HG03342 (cell line): ENCODE measurements around the gene ELFN2.
"Not testable (repeated sequence)": the region's sequence is repeated elsewhere in the genome, so short reads cannot be mapped to it uniquely, and the experiment has no call there.

Experiments
- ATAC-seq: cut with Tn5 transposase; IDR thresholded peaks from one replicate; pipeline ENCODE4 v1.9.1; 2021; ENCODE audit warnings: mild to moderate bottlenecking, moderate library complexity; ENCODE audit not compliant: unreplicated experiment

ELFN2 gene

DNA sequence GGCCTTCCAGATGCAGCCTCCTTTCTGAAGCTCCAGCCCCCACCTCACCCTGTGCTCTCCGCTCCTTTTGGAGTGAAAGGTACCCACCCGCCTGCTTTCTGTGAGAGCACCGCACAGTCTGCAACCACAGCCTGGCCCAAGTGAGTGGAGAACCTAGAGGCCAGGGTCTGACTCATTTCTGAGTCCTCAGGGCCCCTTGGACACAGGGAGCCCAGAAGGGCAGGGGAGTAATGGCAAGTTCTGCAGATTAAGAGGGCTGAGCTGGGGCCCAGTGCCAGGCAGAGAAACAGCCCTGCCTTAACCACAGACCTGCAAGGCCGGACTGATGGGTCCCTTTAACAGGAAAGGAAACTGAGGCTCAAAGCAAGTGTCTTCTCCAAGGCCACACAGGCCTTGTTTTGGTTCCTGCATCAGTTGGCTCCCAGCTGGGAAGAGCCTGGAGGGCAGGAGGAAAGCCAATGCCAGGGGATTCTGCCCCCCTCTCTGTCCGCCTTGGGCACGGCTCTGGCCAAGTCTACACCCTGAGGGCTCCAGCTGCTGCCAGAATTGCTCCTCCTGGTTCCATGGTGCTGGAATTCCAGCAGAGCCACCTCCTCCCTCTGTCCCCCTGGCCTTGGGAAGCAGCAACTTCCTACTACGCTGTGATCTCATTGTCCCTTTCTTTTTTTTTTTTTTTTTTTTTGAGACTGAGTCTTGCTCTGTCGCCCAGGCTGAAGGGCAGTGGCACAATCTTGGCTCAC is 89.9 kb downstream of the ELFN2 start:
- ATAC-seq, result no peak

DNA sequence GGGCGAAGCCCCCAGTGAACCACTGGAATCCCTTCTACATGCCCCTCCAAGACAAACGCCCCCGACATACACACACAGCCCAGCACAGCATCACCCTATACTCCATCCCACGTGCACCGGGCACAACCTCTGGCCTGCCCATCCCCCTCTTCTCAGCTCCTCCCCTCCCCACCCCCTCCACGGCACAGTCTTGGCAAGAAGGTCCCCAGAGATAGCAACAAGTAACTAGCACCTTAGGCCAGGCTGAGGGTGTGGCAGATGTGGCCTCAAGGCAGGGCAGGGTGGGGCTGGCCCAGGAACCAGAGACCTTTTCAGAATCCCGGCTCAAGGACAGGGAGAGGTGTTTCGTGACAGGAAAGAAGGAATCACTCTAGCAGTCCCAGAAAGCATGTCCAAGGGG is 90.7 kb downstream of the ELFN2 start:
- no peak for ATAC-seq

DNA sequence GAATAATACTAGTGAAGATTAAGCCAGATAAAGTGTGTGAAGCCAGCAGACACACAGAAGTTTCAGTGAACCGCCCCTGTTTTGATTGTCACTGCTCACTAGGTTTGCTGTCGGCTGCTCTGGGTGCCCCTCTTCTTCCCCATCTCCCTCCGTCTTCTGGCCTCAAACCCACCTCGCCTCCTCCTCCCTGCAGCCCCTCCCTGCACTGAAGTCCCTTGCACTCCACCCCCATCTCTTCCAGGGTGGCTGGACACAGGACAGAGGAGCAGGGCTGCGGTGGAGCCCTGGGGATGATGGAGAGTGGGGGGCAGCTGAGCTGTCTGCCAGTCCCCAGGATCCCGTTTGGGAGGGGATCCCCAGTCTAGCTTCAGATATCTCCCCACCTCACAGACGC is 91.5 kb downstream of the ELFN2 start:
- ATAC-seq, result no peak

DNA sequence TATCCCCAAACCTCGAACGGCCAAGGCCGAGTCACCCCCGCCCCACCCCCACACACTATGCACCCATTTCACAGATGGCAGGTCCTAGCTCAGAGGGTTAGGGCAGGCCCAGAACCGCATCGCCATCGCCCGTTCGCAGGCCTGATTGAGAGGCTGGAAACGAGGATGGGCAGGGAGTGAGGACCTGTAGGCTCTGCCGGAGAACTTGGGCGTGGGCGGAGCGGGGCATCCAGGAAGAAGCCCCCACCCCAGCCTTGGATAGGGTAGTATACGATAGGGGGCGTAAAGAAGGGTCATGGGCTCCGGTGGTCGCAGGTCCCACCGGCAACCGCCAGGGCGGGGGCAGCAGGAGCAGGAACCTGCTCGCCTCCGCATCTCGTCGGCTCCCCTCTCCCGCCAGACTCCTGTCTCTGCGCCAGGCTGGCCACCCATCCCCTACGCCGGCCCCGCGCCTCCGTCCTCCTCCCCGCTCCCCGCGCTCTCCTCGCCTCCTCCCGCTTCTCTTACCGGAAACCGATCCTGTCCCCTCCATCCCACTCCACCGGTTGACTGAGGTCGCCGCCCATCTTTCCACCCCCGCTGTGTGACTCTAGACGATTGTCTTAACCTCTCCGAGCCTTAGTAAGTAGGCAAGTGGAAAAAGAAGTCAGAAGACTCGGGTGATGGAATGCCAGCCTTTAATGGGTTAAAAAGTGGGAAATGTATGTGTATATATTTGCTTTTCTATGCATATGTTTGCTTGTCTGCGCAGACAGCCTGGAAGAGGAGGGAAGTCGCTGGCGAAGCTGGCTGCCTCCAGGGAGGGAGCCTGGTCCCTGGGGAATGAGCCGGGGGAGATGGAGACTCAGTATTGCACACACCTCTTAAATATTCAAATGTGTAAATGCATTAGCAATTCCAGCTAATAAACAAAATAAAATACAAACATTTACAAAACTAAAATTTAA is 92.1 kb downstream of the ELFN2 start:
- no peak for ATAC-seq

DNA sequence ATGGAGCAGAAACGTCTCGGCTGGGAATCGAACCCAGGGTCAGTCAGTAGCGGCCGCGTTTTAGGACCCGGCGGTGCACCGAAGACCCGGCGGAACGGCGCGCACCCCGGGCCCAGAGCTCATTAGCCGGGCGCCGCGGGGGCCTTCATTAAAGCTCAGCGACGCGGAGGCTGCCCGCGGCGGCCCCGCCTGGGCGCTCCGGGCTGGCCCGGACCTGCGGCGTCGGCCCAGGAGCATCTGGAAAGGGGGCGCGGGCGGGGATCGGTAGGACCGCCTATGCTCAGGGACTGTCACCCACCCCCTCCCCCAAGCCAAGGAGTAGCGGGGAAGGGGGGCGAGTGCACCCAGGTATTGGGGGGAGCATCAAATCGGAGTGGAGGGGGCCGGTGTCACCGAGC is 92.8 kb downstream of the ELFN2 start:
- no peak for ATAC-seq

DNA sequence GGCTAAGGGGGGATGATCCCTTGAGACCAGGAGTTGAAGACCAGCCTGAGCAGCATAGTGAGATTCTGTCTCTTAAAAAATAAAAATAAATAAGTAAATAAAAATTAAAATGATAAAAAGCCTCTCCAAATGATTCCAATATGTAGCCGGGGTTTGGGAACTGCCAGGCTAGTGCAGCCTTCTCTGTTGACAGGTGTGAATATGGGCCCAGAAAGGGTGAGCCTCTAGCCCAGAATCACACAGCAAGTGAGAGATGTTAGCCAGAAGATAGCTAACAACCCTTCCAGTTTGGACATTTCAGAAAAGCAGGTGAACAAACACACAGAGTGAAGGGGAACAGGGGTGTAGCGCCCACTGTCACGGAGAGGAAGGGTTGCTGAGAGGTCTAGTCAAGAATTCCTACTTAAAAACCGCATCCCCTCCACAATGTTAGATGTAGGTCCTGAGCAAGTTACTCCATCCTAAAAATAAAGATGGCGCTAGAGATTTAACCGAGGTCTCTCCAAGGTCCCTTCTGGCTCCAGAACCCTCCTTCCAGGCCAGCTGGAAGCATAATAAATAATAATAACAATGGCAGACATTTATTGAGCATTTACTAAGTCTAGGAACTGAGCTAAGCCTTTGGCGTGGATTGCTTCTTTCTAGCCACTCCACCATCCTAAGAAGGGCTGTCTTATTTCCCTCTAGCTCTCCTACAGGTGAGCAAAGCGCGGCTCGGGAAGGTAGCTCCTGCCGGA is 93.4 kb downstream of the ELFN2 start:
- no peak for ATAC-seq

DNA sequence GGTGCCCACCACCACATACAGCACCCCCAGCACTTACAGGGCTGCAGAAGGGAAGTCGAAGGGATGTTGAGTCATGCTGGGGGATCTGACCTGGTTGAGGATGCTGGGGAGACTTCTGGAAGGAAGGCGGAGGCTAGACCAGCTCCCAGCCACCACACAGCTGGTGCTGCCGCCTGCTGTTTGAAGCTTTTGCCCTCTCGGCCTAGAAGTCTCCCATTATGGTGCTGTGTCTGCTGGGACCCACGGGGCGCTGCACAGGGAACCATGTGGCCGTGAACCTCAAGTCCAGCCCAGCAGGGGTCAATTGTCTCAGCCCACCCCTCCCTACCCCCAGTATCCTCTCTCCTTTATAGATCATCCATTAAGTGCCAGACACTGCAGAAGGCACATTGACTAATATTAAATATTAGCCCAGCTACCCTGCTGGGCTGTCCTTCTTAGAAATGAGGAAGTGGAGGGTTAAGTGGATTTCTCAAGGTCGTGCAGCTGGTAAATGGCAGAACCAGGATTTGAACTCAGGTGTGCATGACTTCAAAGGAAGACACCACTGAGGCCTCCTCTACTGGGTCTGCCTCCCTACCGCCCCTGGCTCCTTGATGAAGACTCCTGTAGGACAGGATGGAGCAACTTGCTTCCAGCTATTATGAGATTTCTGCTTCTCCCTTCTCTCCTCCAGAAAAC is 95.3 kb downstream of the ELFN2 start:
- no peak for ATAC-seq

DNA sequence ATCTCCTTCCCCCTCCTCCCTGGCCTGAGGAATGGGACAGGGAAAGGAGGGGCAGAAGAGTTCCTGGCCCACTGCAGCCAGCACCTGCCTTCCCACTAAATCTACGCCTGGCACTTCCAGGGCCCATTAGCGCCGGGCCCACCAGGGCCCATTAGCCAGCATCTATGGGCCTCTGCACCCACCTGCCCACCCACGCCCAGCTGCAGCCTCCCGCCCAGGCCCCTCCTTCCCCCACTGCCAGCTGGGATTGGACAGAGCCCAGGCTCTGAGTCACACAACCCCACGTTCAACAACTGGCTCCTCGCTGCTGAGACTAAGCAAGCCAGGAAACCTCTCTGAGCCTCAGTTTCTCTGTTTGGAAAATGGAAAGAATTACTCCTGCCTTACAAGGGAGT is 96.2 kb downstream of the ELFN2 start:
- ATAC-seq, result no peak

DNA sequence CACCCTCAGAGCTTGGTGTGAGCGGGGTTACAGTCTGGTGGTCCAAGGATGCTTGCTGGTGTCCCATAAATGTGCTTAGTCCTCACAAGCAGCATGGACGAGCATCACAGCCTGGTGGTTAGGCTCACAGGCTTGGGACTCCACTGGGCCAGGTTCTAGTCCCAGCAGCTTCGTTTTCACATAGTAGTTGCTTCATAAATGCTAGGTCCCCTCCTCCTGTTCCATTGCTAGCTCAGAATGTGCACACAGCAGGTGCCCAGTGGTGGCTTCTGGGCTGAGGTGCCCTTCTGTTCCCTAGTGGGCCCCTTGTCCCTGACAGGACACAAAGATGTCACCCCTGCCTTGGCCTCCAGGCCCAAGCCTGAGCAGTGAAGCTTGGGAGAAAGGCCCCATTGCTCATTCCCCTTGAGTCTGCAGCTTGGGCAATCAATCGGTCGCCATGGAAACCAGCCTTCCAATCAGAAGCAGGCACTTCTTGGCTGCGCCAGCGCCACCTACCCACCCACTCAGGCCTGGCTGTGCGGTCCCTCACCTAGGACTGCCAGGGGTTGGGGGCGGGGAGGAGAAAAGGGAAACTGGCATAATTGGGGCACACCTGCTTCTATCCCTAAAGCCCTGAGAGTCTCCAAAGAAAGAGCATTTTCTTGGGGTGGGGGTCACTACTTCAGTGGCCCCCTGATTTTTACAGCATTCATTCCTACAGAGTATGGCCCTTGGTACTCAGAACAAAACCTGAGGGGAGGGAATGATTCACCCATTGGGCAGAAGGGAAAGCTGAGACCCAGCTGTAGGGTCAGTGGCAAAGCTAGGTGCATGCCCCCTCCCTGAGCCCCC is 96.9 kb downstream of the ELFN2 start:
- no peak for ATAC-seq

DNA sequence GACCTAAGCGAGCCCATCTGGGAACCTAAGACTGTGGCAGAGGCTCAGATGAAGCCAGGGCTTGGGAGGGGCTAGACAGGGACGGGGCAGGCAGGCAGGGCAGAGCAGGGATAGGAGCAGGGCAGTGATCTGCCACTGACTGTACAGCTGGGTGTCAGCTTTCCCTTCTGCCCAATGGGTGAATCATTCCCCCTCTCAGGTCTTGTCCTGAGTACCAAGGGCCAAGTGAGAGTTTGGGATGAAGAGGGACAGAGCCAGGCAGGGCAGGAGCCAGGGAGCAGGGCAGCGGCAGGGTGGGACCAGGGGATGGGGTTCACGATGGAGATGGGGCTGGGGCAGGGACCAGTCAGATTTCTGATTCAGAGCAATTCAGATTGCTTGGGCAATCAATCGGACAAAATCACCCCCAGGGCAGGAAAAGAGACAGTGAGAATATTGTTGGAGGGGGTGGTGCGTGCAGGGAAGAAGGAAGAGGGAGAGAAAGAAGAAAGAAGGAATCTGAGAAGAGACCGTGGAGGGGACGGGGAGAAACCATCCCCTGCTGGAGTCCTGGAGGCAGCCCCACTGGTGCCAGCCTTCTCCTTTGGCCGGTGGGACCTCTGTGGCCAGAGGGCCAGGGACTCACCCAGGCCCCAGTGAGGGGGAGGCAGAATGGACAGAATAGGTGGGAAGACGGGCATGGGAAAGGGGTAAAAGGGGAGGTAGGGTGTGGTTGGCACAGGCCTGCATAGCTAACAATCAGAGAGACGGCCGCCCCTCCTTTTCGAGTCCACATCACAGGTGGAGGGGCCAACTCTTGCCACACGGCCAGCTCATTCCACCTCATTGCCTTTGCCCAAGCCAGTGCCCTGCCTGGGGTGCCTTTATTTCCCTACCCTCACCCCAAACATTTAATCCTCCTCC is 97.8 kb downstream of the ELFN2 start:
- no peak for ATAC-seq

DNA sequence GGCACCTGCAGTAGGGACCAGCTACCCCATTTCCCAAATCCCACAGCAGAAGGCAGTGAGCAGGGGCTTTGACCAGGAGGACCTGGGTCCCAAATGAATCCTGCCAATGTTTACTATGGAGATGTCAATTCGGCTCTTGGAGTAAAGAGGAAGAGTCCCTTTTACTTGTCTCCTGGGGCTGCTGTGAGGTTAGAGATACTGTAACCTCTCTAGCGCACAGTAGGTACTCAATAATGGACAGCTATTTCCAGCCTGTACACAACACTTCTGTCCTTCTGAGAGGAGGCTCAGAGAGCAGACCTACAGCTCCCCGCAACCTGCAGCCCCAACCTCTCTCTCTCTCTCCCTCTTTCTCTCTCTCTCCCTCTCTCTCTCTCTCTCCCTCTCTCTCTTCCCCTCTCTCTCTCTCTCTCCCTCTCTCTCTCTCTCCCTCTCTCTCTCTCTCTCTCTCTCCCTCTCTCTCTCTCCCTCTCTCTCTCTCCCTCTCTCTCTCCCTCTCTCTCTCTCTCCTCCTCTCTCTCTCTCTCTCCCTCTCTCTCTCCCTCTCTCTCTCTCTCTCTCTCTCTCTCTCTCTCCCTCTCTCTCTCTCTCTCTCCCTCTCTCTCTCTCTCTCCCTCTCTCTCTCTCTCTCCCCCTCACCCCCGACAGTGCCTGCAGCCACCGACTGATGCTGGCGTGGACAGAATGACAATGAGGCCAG is 98.6 kb downstream of the ELFN2 start:
- ATAC-seq, result not testable (repeated sequence)

DNA sequence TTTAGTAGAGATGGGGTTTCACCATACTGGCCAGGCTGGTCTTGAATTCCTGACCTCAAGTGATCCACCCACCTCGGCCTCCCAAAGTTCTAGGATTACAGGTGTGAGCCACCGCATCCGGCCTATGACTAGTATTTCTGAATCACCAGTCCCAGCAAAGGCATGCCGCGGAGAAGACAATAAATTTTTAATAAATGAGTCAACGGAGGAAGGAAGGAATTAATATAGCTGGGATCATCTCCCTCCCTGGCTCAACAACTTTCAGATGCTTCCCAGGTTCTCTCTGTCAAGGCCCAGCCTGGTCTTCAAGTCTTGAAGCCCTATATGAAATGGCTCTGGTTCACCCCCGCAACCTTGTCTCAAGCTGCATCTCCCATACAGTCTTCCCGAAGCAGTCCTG is 99.3 kb downstream of the ELFN2 start:
- ATAC-seq, result no peak

DNA sequence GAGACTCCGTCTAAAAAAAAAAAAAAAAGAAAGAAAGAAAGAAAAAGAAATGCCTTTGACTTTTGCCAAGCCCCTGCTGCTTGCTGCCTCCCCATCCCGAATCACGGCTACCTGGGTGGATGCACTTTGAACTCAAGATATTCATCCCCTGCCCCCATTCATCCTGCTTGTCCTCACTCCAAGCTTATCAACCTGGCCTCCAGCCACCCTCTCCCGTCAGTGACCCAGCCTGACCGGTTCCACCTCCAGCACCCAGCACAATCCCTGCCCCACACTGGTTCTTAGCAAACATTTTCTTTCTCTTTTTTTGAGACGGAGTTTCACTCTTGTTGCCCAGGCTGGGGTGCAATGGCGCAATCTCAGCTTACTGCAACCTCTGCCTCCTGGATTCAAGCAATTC is 100.6 kb downstream of the ELFN2 start:
- ATAC-seq, result no peak

DNA sequence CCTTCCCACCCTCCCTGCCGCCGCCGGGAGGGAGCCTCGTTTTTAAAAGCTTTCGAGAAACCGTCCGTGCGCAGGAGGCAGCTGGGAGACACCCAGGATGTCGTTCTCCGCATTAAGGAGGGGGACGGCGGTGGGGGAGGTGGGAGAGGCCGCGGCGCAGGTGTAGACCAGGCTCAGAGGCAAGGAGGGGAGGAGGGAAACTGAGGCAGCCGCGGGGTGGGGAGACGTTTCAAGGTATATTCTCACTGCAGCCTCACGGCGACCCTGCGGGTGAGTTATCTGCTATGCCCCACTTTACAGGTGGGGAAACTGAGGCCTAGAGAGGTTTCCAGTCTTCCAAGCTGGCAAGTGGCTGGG is 102.3 kb downstream of the ELFN2 start:
- ATAC-seq, result no peak

DNA sequence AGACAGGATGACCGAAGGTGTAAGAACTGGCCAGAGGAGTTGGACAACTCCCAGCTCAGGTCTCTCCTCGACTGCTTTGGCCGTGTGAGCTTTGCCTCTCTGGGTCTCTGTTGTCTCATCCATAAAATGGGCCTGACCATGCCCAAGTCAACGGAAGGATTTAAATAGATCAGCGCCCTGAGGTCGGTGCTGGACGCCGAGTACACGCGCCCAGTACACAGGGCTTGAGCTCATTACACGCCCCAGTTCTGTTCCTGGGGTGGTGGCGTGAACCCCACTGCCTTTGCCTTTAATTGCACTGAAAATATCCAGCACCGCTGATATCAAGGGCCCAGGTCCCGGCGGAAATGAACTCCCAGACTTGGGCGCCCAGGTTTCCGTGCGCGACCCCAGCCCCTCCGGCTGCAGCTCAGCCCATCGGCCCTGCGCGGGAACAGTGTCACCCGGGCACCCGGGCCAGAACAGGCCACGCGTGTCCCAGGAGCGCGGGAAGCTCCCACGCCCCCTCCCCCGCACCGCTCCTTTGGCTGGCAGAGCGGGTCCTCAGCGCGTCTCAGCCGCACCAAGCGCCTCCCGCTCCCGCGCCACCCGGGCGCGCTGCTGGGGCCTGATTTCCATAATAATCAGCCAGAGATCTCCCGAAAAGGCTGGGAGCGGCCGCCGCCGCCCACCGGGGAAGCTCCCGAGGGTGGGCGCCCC is 102.8 kb downstream of the ELFN2 start:
- ATAC-seq, result no peak

DNA sequence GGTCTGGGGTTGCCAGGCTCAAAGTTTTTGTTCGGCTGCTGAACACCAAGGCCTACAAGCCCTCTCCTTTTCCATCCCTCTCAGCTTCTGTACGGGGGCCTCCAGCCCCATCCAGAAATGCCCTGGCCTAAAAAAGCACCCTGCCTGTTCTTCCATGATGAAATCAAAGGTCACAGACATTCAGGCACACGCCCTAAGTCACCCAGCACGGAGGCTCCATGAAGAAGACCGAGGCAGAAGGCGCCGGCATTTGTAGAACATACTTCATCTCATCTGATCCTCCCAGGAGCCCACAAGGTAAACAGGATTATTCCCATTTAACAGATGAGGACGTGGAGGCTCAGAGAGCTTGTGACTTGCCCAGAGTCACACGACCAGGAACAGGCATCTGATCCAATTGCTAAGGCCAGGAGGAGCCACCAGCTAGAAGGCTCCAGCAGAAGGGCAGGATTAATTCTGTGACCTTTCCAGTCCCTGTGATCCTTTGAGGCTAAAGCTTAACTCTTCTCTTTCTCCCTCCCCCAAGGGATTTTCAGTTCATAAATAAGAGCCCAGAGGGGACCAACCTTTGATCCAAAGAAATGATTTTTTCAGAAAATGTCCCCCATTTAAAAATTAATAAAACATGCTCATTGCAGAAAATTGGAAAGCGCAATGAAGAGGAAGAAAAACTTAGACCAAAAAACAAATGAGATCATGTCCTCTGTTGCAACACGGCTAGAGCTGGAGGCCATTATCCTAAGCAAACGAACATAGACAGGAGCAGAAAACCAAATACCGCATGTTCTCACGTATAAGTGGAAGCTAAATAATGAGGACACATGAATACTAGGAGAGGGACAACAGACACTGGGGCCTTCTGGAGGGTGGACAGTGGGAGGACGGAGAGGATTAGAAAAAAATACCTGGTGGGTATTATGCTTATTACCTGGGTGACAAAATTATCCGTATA is 106.3 kb downstream of the ELFN2 start:
- no peak for ATAC-seq

DNA sequence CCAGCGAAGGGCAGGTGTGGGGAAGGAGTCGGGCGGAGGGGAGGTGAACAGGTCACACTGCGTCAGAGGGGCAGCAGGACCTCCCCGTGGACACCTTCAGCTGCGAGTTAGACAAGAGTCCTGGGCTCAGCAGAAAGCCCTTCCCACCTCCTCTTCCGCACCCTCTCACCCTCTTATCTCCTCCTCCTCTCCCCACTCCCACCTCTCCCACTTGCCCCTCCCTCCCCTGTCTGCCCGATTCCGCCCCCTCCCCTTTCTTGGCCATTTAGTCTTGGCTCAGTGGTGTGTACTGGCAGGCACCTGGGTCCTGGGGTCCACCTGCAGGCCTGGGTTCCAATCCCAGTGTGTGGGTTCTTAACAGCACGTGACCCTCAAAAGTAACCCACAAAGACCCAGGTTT is 107.8 kb downstream of the ELFN2 start:
- no peak for ATAC-seq
